Peyer's patch (tissue), 4 donors: ENCODE measurements around the gene GPR107.

ENCODE experiments used
- POLR2A ChIP-seq, 2 donors: fragments of 450-650 bp; IDR thresholded peaks; one replicate each; pipeline ENCODE4 v1.5.1; 2017; ENCODE audit warnings: antibody characterized with exemption in 2 of 2, mild to moderate bottlenecking in 2 of 2, moderate library complexity in 2 of 2
- TF ChIP-seq, protein P1 (sequence below), 6 experiments: fragments of 450-650 bp in 4 of 6; fragments of 200-600 bp in 2 of 6; sonication (generic) in 1 of 6; IDR thresholded peaks; one replicate each; pipeline ENCODE4 v1.5.1; 2017 to 2019; ENCODE audit warnings: antibody characterized with exemption in 6 of 6, mild to moderate bottlenecking in 3 of 6, moderate library complexity in 1 of 6

DNA sequence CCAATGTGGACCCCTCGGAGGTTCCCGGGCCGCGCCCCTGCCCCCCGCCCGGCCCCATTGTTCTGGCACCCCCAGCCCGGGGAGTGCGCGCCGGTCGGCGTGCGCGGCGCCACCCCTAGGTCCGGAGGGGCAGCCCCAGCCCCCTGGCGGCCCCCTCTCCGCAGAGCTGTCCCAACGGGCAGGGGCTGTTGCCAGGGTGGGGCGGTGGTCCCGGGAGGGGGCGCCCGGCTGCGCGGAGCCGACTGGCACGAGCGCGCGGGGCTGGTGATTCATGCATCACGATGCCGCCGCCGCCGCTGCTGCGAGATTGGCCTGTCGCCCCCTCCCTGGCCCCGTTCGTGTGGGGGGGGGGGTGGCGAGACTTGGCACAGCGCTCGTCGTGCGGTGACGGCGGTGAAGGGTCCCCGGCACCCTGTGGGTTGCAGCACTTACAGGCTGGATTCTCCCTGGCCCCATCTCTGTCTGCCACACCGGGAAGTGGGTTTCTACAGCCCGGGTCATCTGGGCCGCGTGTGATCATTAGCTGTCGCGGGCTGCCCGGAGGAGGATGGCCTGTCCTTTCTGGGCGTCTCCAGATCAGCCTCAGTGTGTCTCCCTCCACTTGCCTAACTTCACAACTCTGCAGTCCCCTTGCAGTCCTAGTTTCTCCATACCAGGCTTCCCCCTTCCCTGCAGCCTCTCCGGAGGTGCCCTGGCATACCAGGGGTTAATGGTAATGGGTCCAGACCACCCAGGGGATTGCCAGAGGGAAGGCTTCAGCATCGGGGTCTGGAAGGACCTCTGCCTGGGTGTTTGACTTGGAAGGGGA lies 119.4 kb downstream of the GPR107 start:
- TF ChIP-seq, protein P1, sequence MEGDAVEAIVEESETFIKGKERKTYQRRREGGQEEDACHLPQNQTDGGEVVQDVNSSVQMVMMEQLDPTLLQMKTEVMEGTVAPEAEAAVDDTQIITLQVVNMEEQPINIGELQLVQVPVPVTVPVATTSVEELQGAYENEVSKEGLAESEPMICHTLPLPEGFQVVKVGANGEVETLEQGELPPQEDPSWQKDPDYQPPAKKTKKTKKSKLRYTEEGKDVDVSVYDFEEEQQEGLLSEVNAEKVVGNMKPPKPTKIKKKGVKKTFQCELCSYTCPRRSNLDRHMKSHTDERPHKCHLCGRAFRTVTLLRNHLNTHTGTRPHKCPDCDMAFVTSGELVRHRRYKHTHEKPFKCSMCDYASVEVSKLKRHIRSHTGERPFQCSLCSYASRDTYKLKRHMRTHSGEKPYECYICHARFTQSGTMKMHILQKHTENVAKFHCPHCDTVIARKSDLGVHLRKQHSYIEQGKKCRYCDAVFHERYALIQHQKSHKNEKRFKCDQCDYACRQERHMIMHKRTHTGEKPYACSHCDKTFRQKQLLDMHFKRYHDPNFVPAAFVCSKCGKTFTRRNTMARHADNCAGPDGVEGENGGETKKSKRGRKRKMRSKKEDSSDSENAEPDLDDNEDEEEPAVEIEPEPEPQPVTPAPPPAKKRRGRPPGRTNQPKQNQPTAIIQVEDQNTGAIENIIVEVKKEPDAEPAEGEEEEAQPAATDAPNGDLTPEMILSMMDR (IDR thresholded peaks at IDR 0.05) = no peak
- TF ChIP-seq POLR2A (IDR thresholded peaks at IDR 0.05) = no peak
